Measurements from ENCODE around the gene OPTC. TPM values are rescaled to one million over a fixed set of nuclear protein-coding genes. Genes with fewer than 3 reads are reported as not detected.

Gene OPTC
- total and polyA plus RNA-seq, 2 of the 13 experiments (the other 11 are each of a cell fraction or from before 2014, with no cell fraction given), result not detected

GRCh38 chr1:203475012-203475981, 18.7 kb upstream of the OPTC start, which contains the start of gene PRELP:
Gene PRELP, plus strand, starts transcription at chr1:203475806. Its CDS starts 7,379 bp downstream, at chr1:203483185.
- FAIRE-seq, result no peak
- no peak for DNase-seq (ENCODE audit: low spot score)
- Histone ChIP-seq H3K27me3 (ENCODE audit: control insufficient read depth in 1 of 2, insufficient read depth in 2 of 2, low read length in 2 of 2) (peaks cover 0 to 34% of the 10 kb centered on the region in 2 experiments; a peak in 3 of 5 replicates), H3K79me2 (ENCODE audit: insufficient read depth, low read length) (no peaks in the 10 kb centered on the region), H3K4me2 (ENCODE audit: low read depth, low read length) (no peak within 1 kb of the TSS), H3K4me1 (ENCODE audit: insufficient read depth, low read length) (no peaks in the 10 kb centered on the region), H3K9me3 (ENCODE audit: low read length) (no peaks in the 10 kb centered on the region), H3K9ac (ENCODE audit: insufficient read depth, low read depth, low read length) (no peak within 1 kb of the TSS), H3K27ac (ENCODE audit: extremely low read length, insufficient read depth, low read length) (no peak within 1 kb of the TSS), H4K20me1 (ENCODE audit: insufficient read depth, low read length) (no peaks in the 10 kb centered on the region), H2AFZ (ENCODE audit: low read length) (no peak within 1 kb of the TSS), H3K4me3 (replicated peaks in 1 of 3; ENCODE audit: insufficient read depth in 1 of 3, low read depth in 2 of 3, low read length in 3 of 3) (no peak within 1 kb of the TSS), H3K36me3 (replicated peaks in 1 of 2; ENCODE audit: control insufficient read depth in 1 of 2, insufficient read depth in 2 of 2, low read length in 2 of 2) (no peaks in the 10 kb centered on the region)
- intact Hi-C loops (cut with micrococcal nuclease; ENCODE audit: unreplicated experiment) (no loop called here), in situ Hi-C loops (cut with HindIII; ENCODE audit: extremely low pct_ligation_motif_present, low pct_unique_long_range_greater_than_20kb) (no loop called here)
- ChIA-PET CTCF (ENCODE audit: low intra/inter-chr PET ratio, low total read pairs) (no interaction called here), POLR2A (no interaction called here)
- TF ChIP-seq ZNF280B (CRISPR knock-in tag; IDR thresholded peaks at IDR 0.05; ENCODE audit: borderline replicate concordance) (no peak), SYNCRIP (IDR thresholded peaks at IDR 0.05; ENCODE audit: insufficient read depth, low read depth, low read length) (no peak), RFX1 (IDR thresholded peaks at IDR 0.05) (no peak), PATZ1 (CRISPR knock-in tag; IDR thresholded peaks at IDR 0.05) (no peak), GTF3A (CRISPR knock-in tag; conservative IDR thresholded peaks at IDR 0.05) (no peak), TGIF2 (CRISPR knock-in tag; IDR thresholded peaks at IDR 0.05) (no peak)
- TF ChIP-seq, protein P1, sequence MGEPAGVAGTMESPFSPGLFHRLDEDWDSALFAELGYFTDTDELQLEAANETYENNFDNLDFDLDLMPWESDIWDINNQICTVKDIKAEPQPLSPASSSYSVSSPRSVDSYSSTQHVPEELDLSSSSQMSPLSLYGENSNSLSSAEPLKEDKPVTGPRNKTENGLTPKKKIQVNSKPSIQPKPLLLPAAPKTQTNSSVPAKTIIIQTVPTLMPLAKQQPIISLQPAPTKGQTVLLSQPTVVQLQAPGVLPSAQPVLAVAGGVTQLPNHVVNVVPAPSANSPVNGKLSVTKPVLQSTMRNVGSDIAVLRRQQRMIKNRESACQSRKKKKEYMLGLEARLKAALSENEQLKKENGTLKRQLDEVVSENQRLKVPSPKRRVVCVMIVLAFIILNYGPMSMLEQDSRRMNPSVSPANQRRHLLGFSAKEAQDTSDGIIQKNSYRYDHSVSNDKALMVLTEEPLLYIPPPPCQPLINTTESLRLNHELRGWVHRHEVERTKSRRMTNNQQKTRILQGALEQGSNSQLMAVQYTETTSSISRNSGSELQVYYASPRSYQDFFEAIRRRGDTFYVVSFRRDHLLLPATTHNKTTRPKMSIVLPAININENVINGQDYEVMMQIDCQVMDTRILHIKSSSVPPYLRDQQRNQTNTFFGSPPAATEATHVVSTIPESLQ (CRISPR knock-in tag; conservative IDR thresholded peaks at IDR 0.05), result no peak
- TF ChIP-seq, protein P2, sequence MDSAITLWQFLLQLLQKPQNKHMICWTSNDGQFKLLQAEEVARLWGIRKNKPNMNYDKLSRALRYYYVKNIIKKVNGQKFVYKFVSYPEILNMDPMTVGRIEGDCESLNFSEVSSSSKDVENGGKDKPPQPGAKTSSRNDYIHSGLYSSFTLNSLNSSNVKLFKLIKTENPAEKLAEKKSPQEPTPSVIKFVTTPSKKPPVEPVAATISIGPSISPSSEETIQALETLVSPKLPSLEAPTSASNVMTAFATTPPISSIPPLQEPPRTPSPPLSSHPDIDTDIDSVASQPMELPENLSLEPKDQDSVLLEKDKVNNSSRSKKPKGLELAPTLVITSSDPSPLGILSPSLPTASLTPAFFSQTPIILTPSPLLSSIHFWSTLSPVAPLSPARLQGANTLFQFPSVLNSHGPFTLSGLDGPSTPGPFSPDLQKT (CRISPR knock-in tag; IDR thresholded peaks at IDR 0.05; ENCODE audit: borderline replicate concordance), result no peak
- no TSS peak for BruUV-seq (replicated peaks)
- whole genome bisulfite sequencing (ENCODE audit: low lambda C conversion rate), result 4% methylated on average over 7 of the region's 8 CpGs
- ATAC-seq, result no peak

Measured in HepG2 (cell line).